Embryonic facial prominence (tissue), 1 donor: ENCODE measurements around the gene RNF8.
A peak's percentile ranks its signal among the peaks of the same experiment; 100 is the strongest.
"Not testable (repeated sequence)": the region's sequence is repeated elsewhere in the genome, so short reads cannot be mapped to it uniquely, and the experiment has no call there.

ENCODE experiments used
- DNase-seq: peaks from one replicate; pipeline ENCODE4 v3.0.0-alpha.2; 2016; ENCODE audit errors: extremely low spot score

RNF8 gene

DNA sequence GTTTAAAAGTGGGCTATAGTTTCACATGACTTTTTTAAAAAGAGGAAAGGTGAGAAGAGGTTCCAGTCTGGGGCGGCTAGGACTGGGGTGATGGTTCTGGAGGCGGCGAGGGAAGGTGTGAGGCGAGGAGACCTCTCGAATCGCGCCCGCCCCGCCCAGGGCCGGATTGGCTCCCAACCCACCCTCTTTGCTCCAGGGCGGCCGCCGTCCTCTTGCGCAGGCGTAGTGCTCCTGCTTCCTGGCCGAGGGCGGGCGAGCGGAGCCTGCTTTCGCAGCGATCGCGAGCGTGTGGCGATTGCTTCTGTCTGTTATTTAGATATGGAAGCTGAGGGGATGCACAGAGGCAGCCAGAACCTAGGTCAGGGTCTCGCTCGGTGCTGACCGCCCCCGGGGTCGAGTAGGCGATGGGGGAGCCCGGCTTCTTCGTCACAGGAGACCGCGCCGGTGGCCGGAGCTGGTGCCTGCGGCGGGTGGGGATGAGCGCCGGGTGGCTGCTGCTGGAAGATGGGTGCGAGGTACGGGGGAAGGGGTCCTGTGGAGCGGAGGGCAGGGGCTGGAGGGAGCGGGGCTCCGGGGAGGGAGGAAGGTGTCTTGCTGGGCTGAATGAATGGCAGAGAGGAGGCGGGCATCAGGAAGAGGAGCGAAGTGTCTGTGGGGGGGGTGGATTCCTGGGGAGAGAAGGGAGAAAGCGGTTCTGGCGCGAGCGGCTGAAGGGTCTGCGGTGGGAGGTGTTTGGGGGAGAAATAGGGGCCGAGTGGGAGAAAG is at the start of gene RNF8:
RNF8 (plus strand) TSS at position 223 of the 765 bp plus-strand sequence; CDS start at position 405, 182 bp downstream.
- DNase-seq, result peak; percentile 82

GRCh38 chr6:37304766-37305165 is 49.0 kb upstream of the RNF8 start:
- DNase-seq, result no peak

DNA sequence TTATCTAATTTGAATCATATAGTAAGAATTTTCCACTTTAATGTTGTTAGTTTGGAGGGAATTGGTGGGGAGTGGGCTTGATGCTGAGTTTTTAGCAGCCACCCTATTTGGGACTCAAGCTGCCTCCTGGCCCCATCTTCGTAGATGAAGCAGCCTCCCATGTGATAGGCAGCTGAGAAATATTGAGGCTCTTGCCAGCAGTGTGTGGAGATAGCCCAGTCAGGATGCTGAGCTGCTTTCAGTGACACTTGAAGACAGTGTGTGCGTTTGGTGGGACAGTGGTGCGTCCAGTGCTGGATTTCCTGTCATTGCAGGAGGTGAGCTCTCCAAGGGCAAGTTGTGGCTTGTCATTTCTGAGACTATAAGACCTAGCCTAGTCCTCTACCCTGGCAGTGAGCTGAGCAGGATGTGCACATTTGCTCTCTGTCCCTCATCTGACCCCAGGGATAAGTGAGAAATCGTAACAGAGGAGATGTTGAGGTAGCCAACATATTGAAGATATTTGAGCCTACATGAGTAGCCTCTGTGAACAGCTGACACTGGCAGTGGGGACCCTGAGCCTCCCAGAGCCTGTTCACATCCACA is 47.9 kb upstream of the RNF8 start:
- DNase-seq, result no peak

DNA sequence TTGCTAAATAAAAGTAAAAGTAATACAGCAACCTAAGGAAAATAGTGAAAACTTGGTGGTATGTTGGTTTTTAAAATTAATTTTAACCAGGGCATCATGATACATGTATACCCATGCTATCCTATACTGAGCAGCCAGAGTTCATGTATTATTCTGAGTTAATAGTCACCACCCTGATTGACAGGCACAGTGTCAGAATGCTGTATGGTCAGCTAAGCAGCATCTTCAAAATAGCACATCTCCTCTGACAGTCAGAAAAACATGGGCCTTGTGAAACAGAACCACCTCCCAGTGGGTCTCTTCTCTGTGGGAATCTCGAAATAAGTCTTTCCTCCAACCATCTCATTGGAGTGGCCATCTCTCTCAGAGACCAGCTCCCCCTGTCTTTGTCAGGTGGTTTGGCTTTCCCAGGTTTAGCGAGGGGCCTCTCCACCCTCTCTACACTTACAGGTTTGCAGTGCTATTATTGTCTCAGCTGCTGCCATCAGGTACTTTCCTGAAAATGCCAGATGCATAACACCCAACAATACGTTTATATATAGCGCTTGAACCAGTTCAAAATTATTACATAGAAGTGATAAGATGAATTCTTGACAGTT is 47.1 kb upstream of the RNF8 start:
- DNase-seq, result no peak

DNA sequence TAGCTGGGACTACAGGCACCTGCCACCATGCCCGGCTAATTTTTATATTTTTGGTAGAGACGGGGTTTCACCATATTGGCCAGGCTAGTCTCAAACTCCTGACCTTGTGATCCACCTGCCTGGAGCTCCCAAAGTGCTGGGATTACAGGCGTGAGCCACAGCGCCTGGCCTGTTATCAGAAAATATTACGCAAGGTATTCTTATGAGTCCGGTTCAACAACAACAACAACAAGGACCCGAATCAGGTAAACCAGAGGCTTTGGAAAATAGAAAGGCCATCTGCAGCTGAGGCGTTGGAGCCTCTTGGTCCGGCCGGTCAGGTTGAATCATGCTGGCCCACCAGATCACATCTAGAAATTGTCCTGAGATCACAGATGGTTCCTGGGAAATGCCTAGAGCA is 46.3 kb upstream of the RNF8 start:
- DNase-seq, result not testable (repeated sequence)

- DNase-seq, result no peak
Observed at GRCh38 chr6:37308069-37308815, 45.5 kb upstream of the RNF8 start.

- no peak for DNase-seq
Observed at GRCh38 chr6:37309046-37309445, 44.7 kb upstream of the RNF8 start.

DNA sequence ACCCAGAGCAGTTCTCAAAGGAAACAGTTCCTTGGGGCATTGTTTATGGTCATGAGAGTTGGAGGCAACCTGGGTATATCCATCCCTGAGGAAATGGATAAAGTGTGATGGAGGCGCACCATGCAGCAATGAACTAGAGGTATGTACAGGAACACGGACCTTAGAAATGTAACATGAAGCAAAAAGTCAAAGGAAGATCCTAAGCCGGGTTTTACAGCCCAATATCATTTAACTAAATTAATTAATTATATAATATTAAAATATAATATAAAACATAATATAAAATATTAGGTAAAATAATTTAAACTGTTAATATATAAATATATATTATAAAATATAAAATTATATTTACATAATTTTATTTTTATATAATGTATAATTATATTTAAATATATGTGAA is 44.1 kb upstream of the RNF8 start:
- DNase-seq, result no peak

- DNase-seq, result no peak
Observed at GRCh38 chr6:37310966-37311365, 42.8 kb upstream of the RNF8 start.

- DNase-seq, result no peak
Observed at GRCh38 chr6:37311741-37312473, 41.9 kb upstream of the RNF8 start.

DNA sequence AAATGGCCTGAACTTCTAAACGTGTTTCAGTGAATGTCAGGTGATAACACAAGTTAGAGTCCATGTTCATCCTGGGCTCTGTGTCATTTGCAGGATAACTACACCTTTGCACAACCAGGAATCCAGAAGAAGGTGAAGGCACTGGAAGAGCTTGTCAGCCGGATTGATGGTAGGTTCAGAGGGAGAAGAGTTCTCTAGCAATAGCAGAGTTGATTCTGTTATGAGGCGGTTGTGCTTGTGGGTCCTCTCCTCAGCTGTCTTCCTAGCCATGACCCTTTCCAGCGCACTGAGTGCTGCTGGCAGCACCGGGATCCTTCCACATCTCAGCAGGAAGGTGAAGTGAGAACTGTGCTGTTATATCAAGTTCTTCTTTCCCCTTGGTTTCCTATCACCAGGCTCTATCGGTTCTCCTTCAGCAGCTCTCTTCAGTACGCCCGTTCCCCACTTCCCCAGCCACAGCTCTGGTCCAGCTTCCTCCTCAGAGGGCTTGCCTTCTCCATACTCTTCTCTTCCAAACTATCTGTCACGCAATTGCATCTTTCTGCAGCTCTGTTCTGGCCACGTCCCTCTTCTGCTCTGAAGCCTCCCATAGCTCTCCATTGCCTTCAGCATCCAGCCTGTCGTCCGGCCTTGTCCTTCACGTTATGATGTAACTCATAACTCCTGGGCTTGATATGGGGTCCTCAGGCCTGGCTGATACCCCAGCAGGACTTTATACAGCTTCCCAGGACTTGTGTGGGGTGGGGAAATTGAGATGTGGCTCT is 39.9 kb upstream of the RNF8 start:
- DNase-seq, result no peak

GRCh38 chr6:37314487-37315156 is 39.2 kb upstream of the RNF8 start:
- DNase-seq, result no peak

GRCh38 chr6:37315157-37315515 is 38.6 kb upstream of the RNF8 start:
- DNase-seq, result no peak

GRCh38 chr6:37316071-37316470 is 37.7 kb upstream of the RNF8 start:
- DNase-seq, result no peak

- no peak for DNase-seq
Observed at GRCh38 chr6:37317312-37318038, 36.3 kb upstream of the RNF8 start.

- DNase-seq, result no peak
Observed at GRCh38 chr6:37319156-37319555, 34.6 kb upstream of the RNF8 start.

DNA sequence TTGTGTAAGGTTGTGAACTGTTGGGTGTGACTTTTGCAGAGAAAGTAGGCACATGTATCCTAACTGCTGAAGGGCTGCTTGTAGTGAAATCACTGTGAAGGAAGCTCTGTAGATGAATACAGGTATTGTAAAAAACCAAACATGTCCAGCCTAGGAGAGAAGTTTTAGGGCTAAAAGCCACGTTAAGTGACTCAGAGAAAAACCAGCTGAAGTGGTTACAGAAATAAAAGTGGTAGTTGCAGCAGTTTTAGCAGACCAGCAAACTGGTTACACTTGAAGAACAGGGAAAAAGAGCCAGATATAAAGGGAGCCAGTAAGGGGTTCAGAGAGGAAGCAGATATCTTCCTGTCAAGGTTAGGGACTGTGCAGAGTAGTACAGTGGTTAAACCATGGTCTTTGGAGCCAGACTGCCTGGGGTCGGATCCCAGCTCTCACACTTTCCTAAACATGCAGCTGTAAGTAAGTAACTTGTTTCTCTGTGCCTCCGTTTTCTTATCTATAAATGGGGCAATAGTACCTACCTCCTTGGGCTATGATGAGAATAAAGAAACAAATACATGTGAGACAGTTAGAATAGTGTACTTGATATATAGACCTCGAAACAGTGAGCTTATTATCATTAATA is 33.8 kb upstream of the RNF8 start:
- DNase-seq, result no peak

DNA sequence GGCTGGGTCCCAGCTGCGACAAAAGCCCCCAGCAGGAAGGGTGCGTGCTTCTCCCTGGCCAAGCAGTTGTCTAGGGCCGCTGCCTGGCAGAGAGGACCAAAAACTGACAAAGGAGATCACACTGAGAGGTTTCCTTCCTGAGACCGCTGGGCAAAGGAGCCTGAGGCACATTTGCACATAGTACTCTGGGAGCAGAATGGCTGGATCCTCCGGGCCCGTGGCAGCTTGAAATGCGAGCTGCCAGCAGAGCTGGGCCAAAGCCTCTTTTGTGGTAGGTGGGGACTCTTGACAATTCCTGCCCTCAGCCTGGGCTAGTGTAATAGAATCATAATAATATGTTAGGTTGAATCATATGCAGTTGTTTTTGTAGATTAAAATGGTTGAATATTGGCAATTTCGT is 33.1 kb upstream of the RNF8 start:
- DNase-seq, result no peak

GRCh38 chr6:37321101-37321500 is 32.7 kb upstream of the RNF8 start:
- no peak for DNase-seq
